Measurements from ENCODE around the gene CEP112.

The CEP112 gene

DNA sequence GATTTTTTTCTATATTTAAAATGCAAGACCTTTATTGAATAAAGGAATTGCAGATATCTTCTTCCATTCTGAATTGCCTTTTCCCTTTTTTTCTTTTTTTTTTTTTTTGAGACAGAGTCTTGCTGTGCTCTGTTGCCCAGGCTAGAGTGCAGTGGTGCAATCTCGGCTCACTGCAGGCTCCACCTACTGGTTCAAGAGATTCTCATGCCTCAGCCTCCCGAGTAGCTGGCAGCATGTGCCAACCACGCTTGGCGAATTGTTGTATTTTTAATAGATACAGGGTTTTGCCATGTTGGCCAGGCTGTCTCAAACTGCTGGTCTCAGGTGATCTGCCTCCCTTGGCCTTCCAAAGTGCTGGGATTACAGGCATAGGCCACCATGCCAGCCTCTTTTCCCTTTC is 151.5 kb downstream of the CEP112 start:
- peaks cover 17% of the 10 kb centered on the region for H3K36me3 Mint-ChIP-seq (ENCODE audit: low read depth)
- H3K4me1 Mint-ChIP-seq = no peaks in the 10 kb centered on the region
- TF ChIP-seq, protein P1, sequence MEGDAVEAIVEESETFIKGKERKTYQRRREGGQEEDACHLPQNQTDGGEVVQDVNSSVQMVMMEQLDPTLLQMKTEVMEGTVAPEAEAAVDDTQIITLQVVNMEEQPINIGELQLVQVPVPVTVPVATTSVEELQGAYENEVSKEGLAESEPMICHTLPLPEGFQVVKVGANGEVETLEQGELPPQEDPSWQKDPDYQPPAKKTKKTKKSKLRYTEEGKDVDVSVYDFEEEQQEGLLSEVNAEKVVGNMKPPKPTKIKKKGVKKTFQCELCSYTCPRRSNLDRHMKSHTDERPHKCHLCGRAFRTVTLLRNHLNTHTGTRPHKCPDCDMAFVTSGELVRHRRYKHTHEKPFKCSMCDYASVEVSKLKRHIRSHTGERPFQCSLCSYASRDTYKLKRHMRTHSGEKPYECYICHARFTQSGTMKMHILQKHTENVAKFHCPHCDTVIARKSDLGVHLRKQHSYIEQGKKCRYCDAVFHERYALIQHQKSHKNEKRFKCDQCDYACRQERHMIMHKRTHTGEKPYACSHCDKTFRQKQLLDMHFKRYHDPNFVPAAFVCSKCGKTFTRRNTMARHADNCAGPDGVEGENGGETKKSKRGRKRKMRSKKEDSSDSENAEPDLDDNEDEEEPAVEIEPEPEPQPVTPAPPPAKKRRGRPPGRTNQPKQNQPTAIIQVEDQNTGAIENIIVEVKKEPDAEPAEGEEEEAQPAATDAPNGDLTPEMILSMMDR (IDR thresholded peaks at IDR 0.05; ENCODE audit: unreplicated experiment in 3 of 3) = no peak
- no peak overlapping the region for H3K4me3 Mint-ChIP-seq
- H3K27ac Mint-ChIP-seq = no peak overlapping the region
- no peaks in the 10 kb centered on the region for H3K9me3 Mint-ChIP-seq
- H3K27me3 Mint-ChIP-seq (ENCODE audit: low read depth) = no peaks in the 10 kb centered on the region

DNA sequence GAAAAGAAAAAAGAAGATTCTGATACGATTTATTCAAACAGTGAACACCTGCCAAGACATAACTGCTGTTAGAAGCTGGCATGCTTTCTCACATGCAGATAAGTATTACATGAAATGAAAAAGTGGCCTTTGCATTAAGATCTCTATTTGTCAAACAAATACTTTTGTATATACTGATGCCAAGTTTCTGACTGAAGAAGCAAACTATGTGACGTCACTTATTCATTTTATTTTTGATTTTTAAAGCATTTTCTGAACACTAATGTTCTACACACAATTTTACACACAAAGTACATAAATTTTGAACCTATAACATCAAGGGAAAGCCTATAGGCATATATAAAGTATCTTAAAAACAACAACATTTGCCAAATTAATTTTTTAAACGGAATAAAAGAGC is 153.8 kb downstream of the CEP112 start:
- H3K36me3 Mint-ChIP-seq (ENCODE audit: low read depth) = peaks cover 27% of the 10 kb centered on the region
- no peak overlapping the region for H3K4me3 Mint-ChIP-seq
- H3K27me3 Mint-ChIP-seq (ENCODE audit: low read depth) = no peaks in the 10 kb centered on the region
- H3K4me1 Mint-ChIP-seq = no peaks in the 10 kb centered on the region
- H3K9me3 Mint-ChIP-seq = no peaks in the 10 kb centered on the region
- no peak overlapping the region for H3K27ac Mint-ChIP-seq
- TF ChIP-seq, protein P1 (IDR thresholded peaks at IDR 0.05; ENCODE audit: unreplicated experiment in 3 of 3) = no peak

- H3K27me3 Mint-ChIP-seq (ENCODE audit: low read depth) = no peaks in the 10 kb centered on the region
- H3K9me3 Mint-ChIP-seq = no peaks in the 10 kb centered on the region
- H3K27ac Mint-ChIP-seq = no peak overlapping the region
- peaks cover 27% of the 10 kb centered on the region for H3K36me3 Mint-ChIP-seq (ENCODE audit: low read depth)
- no peak overlapping the region for H3K4me3 Mint-ChIP-seq
- TF ChIP-seq, protein P1 (IDR thresholded peaks at IDR 0.05; ENCODE audit: unreplicated experiment in 3 of 3) = no peak
- no peaks in the 10 kb centered on the region for H3K4me1 Mint-ChIP-seq
Observed at GRCh38 chr17:66037221-66037620, 154.7 kb downstream of the CEP112 start.

GRCh38 chr17:66032082-66032712 is 159.7 kb downstream of the CEP112 start:
- H3K4me3 Mint-ChIP-seq = no peak overlapping the region
- H3K9me3 Mint-ChIP-seq = no peaks in the 10 kb centered on the region
- no peaks in the 10 kb centered on the region for H3K27me3 Mint-ChIP-seq (ENCODE audit: low read depth)
- H3K4me1 Mint-ChIP-seq = no peaks in the 10 kb centered on the region
- no peak overlapping the region for H3K27ac Mint-ChIP-seq
- H3K36me3 Mint-ChIP-seq (ENCODE audit: low read depth) = peaks cover 32% of the 10 kb centered on the region
- TF ChIP-seq, protein P1 (IDR thresholded peaks at IDR 0.05; ENCODE audit: unreplicated experiment in 3 of 3) = no peak

DNA sequence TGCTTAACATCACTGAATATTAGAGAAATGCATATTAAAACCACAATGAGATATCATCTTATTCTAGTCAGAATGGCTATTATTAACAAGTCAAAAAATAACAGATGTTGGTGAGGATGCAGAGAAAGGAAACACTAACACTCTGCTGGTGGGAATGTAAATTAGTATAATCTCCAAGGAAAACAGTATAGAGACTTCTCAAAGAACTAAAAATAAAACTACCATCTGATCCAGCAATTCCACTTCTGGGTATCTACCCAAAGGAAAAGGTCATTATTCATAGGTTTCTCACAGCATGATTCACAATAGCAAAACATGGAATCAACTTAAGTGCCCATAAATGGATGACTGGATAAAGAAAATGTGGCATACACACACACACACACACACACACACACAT is 166.4 kb downstream of the CEP112 start:
- Mint-ChIP-seq H3K4me3 (no peak overlapping the region), H3K27ac (no peak overlapping the region), H3K4me1 (no peaks in the 10 kb centered on the region), H3K27me3 (ENCODE audit: low read depth) (no peaks in the 10 kb centered on the region), H3K9me3 (peaks cover 36% of the 10 kb centered on the region), H3K36me3 (ENCODE audit: low read depth) (peaks cover 64% of the 10 kb centered on the region)
- TF ChIP-seq, protein P1 (IDR thresholded peaks at IDR 0.05; ENCODE audit: unreplicated experiment in 3 of 3) = no peak

DNA sequence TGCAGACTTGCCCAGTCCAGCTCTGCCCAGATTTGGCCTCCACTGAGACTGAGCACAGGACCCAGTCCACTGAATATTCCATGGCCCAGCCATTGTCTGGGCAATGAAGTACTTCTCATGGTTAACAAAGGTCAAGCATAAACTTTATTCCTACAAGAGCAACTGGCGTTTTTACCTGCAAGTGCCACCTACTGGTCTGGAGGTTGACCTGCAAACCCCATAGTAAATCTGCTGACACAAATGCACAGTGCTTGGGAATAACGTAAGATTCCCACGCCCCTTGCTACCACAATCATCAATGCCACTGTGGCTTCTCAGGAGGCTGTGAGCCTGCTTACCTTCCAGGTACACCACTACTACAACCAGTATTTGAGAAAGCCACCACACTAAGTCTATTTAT is 170.2 kb downstream of the CEP112 start:
- Mint-ChIP-seq H3K4me1 (no peaks in the 10 kb centered on the region), H3K36me3 (ENCODE audit: low read depth) (peaks cover 63% of the 10 kb centered on the region), H3K27ac (no peak overlapping the region), H3K27me3 (ENCODE audit: low read depth) (no peaks in the 10 kb centered on the region), H3K4me3 (no peak overlapping the region), H3K9me3 (peaks cover 36% of the 10 kb centered on the region)
- TF ChIP-seq, protein P1 (IDR thresholded peaks at IDR 0.05; ENCODE audit: unreplicated experiment in 3 of 3) = no peak
